ENCODE data around the gene PCDHB12.

DNA sequence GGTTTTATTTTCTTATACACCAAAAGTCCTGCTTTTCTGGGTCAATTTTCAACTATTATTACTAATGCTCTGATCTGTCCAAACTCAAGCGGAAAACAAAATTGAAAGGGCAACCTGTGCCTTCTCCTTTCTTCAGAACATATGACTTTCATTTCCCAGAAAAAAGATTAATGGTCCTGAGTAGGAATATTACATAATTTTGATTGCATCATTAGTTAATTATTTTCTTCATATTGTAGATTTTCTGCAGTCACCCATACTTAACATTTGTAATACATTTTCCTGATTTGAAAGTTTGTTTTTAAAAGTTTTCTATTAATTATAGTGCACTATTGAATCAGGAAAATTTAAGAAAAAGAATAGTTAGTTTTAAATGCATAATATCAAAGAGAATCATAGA lies 32.6 kb upstream of the PCDHB12 start:
- TF ChIP-seq, protein P1, sequence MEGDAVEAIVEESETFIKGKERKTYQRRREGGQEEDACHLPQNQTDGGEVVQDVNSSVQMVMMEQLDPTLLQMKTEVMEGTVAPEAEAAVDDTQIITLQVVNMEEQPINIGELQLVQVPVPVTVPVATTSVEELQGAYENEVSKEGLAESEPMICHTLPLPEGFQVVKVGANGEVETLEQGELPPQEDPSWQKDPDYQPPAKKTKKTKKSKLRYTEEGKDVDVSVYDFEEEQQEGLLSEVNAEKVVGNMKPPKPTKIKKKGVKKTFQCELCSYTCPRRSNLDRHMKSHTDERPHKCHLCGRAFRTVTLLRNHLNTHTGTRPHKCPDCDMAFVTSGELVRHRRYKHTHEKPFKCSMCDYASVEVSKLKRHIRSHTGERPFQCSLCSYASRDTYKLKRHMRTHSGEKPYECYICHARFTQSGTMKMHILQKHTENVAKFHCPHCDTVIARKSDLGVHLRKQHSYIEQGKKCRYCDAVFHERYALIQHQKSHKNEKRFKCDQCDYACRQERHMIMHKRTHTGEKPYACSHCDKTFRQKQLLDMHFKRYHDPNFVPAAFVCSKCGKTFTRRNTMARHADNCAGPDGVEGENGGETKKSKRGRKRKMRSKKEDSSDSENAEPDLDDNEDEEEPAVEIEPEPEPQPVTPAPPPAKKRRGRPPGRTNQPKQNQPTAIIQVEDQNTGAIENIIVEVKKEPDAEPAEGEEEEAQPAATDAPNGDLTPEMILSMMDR (IDR thresholded peaks at IDR 0.05), result no peak
- no peak for TF ChIP-seq POLR2AphosphoS5 (IDR thresholded peaks at IDR 0.05)
